GM21447 (cell line): ENCODE results near the gene TSPOAP1.
"Not testable (repeated sequence)": the region's sequence is repeated elsewhere in the genome, so short reads cannot be mapped to it uniquely, and the experiment has no call there.

ENCODE experiments used
- ATAC-seq: cut with Tn5 transposase; IDR thresholded peaks from one replicate; pipeline ENCODE4 v1.9.1; 2021; ENCODE audit not compliant: unreplicated experiment

Gene TSPOAP1

DNA sequence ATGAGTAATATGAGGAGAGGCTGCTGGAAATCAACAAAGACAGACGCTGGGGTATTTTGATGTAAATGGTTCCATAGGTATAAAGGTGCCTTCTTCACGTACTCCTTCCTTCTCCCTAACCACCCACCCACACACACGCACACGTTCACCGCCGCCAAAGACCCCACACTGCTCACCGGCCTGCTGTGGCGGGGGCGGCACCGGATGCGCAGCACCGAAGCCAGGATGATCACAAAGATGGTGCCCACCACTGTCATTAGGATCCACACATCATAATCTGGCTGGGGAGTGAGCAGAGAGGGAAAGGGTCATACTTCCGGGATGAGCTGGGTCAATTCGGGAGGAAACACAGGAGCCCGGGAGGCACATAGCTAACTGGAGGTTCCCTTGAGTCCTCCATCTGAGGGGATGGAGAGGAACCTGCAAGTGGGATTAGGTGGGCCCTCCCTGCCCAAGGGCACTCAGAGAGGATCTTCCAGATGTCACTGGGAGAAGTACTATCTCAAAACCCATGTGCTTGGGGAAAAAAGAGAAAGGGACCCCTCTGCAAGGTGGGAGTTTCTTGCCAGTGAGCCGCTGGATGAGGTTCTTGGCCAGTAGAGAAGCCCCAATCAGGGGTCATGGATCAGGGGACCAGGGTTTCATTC, 33.9 kb upstream of the TSPOAP1 start:
- no peak for ATAC-seq

DNA sequence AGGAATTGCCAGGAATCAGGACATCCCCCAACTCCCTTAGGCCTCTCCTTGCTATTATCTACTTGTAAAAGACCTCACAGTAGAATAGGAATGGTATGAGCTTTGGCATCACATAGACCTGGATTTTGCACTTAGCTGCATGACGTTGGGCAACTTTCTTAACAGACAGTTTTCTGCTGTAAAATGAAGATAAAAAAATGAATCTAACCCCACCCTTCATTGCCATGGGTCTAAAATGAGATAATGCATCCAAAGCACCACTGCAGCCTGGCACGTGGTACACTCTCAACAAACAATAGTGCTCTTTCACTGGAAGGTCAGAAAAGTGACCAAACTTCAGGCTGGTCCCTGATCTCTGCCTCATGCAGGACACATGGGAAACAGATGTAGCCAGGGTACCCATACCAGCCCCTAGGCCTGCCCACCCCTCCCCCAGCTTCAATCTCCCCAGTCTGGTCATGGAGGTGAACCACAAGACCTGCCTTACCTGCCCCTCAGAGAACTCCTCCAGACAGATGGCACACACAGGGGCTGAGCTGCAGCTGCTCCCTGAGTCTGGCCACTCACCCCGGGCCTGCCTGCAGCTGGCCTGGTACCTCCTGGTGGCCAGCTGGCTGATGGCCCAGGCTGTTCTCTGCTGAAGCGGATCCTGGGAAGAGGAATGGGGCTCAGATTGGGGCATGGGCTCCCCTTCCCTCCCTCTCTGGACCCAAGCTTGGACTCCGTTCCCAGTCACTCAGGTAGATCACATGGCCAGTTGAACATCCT, 31.9 kb upstream of the TSPOAP1 start:
- ATAC-seq, result no peak

DNA sequence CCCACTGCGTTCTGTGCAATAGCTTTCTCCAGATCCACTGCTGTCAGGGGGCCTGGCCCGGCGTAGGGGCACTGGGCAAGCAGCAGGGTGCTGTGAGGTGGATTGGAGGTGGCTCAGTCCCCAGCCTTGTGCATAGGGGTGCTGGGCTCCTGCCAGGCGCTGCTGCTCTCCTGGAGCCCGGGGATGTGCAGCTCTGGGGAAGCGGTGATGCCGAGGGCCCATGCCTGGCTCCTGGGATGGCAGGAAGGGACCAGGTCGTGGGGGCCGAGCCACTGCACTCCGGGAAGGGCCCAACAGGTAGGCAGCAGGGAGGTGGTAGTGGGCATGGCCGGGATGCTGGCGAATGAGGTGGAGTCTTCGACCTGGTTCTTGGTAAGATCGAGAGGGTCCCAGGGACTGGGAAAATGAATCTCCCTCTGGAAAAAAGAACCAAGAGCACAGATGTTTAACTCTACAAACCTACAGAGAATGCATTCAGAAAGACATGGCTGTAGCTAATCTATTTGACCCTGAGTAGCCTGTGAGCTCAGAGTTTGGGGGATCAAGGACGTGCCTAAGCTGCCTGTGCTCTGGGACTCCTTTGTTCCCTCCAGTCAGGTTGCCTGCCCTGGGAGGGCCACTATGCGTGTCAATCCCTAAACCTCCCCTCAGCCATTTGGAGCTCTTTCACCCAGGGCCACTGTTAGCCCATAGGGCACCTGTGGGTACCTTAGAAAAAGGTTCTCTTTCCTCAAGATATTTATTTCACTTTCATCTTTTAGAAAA, 30.0 kb upstream of the TSPOAP1 start:
- no peak for ATAC-seq

DNA sequence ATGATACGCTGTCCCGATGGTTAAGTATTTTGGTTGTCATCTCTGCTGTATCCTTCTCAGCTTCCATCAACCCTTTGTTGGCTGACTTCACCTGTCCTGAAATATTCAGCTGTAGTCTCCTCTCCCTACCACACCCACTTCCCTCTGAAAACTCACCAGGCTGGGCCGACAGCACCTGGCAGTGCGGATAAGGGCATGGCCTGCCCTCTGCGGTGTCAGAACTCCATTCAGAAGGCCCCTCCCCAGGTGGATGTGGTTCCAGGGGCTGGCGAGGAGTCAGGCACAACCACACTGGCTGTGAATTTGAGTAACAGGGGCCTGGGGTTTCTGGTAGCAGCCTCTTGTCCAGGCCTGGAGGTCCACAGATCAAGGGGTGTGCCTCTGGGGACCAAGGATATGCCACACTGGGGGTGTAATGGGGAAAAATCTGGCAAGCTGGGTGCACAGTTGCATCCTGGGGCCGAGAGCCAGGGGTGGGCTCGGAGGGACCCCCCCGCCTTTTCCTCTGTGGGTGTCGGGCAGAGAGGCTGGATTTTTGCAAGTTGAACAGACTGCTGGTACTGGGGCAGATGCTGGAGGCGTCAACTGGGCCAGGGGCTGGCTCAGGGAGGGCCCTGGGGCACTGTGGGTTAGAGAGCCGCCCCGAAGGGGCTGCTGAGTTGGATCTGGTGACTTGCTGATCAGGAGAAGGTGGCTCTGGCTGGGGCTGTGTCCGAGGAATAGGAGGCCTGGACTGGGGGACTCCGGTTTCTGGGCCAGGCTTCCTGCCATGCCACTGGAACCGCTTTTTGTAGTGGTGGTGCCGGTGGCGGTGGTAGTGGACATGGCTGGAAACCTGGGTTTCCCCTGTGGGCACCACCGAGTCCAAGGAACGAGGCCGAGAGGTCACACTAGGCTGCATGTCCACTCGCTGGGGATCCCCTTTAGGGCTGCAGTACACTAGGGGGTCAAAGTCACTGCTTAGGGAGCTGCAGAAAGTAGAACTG, 29.0 kb upstream of the TSPOAP1 start:
- no peak for ATAC-seq

DNA sequence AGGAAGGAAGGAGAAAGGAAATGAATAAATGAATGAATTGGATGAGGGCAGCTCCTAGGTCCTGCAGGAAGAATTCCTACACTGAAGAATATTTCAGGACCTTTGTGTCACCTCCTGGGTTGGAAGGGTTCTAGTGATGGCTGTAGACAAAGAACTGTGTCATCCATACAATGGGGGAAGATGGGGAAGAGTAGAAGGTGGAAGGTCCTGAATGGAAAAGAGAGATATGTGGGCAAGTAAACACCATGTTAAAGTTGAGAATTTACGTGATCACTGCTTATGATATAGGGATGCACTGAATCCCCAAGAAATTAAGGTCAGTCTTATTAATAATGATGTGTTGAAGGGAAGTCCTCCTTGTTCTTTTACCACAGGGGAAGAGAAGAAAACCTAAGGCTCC, 27.6 kb upstream of the TSPOAP1 start:
- no peak for ATAC-seq

DNA sequence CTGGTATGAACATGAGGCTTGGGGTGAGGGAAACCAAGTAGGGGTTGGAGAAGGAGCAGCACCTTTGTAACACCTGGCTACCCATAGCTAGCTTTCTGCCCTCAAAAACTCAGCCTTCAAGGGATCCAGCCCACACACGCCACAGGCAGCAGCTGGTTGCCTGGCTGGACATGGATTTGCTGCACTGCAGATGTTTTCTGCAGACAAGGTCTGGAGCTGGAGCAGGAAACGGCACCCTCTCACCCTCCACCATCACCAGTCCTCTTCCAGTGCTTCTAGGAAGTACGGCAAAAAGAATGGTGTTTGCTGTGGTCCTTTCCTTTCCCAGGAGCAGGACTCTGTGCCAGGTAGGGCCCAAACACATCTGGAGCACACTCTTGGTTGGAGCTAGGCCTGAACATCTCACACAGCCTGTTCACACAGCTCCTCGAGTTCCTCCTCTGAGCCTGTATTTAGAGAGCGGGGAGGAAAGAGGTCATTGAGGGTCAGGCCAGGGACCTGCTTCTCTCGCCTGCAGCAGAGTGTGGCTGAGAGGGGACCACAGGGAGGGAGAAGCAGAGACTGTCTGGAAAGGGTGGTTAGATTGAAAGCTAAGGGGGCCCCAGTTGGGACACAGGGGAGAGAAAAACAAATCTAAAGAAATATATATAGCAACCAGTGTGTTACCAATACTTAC, 26.1 kb upstream of the TSPOAP1 start:
- ATAC-seq, result no peak

DNA sequence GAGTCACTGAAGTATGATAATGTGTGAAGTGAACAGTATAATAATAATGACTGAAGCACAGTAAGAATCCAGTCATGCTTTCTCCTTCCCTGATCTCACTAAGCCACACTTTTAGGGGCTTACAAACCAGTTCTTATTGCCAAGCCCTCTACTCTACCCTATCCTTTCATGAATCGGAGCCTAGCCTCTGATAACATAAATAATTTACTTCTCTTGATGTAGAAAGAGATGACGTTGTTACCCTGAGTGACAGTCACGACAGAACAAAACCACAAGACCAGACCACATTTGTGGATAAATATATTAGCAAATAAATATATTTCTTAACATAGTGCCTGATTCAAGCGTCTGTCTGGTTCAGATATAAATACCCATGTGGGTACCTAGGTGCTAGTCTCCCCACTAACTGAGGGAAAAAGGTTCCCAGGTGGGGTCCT, 24.8 kb upstream of the TSPOAP1 start:
- ATAC-seq, result no peak

DNA sequence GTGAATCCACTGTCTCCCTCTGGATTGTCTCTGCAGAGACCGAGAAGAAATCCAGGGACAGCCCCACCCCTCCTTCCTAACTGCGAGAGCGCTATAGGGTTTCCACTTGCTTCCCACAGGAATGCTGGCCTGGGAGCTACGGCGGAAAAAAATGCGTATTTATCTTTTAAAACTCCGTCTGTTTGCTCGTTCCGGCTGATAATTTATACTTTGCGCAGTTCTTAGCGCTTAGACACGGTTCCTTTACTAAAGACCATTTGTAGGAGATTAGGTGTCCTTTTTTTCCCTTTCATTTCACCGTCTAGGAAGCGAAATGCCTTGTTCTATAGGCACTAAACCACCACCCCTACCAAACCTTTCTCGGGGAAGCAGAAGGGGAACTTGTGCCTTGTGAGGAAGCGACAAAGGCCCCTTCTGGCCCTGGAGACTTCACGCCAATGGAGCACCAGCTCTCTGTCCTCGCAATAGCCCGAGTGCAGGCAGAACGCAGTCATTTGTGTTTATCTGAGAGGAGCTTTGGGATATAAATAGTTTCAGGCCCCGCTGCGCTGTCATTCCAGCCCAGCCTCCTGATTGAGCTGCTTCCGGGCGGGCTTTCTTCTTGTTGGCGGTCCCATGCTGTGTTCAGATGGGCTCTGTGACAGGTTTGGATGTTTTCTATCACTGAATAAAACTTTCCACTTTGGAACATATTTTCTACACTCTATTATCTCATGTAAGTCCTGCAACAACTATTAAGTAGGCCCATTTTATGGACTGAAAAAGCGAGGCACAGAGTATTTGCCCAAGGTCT, 24.2 kb upstream of the TSPOAP1 start:
- ATAC-seq, result peak; percentile 18

DNA sequence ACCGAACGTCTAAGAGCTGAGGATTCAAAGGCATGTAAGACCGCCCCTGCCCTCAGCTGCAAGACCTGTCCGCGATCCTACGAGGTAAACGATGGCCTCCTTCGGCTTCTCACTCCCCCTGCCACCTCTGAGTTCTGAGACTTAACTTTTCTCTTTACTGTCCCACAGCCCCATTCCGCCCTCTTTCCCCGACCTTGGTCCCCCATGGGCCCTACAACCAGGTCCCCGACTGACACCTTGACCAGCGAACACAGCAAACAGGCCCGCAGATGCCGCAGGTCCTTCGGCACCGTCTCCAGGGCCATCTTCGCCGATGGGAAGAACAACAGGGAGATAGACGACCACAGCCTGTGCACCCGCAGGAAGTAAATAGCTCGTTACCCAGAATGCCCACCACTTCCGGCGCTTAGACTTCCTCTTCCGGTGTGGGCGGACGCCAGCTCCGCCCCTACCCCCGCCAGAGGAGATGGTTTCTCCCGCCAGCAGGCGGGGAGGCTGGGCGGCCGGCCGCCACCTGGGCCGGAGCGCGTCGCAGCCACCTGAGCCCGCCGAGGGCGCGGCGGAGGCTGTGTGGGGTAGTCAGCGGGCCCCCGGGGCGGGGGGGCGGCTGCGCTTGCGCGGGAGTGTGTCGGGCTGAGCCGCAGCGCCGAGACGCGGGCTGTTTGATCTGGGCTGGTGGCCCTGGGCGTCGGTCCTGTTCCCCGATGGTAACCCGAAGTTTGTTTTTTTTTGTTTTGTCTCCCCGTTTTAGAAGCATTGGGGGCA, 23.4 kb upstream of the TSPOAP1 start, which contains the start of gene SUPT4H1:
Gene SUPT4H1, minus strand, starts transcription at position 371 of the 765 bp plus-strand sequence. Its CDS starts 66 bp downstream, at position 305.
- peak; percentile 85 for ATAC-seq

DNA sequence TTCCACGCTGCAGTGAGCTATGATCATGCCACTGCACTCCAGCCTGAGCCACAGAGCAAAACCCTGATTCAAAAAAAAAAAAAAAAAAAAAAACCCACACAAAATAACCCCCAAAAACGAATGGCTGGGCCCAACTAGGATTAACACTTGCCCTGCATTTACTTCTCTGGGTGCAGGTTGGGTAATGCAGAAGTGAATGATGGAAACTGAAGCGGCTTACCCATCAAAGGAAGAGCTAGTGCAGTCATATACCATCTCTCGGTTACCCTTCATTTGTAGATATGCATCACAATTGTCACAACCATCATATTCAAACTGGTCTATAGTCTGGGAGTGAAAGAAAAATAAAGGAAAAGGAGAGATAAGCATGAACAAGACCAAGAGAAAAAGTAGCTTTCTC, 22.6 kb upstream of the TSPOAP1 start:
- ATAC-seq, result no peak

DNA sequence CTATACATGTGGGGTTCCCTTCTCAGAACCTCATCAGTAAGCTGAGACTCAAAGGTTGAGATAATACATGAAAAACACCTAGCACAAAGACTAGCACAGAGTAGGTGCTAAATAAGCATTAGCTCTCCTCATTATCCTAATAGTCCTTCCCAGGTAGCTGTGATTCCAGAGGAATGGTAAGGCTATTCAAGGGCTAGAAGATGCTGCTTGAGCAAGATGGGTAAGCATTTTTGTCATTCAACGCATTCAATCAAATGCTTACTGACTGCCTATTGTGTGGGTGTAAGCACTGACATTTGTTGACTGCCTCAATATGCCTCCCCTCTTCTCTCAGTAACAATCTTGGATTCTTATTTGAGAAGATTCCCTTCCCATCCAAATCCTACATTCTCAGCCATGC, 19.4 kb upstream of the TSPOAP1 start:
- ATAC-seq, result no peak

DNA sequence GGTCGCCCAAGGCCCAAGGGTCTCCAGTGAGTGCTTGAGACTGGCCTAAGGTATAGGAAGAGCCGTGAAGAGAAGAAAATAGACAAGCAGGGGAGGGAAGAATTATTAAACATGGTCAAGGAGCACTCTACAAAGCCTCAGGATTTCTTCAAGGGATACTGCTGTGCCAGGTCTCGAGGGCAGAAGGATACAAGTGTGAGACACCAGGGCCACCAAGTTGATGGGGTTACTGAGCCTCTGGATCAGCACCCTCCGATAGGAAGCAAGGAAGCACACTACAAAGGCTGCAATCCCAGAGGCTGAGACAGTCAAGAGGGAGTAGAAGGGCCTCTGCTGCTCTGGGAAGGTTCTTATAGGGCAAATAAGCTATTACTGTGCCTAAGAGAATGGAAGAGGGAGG, 16.9 kb upstream of the TSPOAP1 start:
- no peak for ATAC-seq

DNA sequence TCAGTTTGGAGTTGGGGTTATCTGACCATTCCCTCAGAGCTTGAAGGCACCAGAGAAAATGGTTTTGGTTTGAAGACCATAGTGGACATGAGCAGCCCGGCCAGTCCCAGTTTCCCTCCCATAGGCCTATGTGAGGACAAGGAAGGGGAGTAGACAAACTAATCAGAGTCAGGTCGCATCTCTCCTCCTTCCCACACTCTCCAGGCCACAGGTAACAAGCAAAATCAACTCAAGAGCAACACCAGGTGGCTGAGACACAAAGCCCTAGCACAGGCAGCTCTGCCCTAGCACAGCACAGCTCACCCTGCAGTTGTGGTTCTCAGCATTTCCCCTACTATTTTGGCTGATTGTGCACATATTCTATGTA, 16.2 kb upstream of the TSPOAP1 start:
- ATAC-seq, result peak; percentile 64

DNA sequence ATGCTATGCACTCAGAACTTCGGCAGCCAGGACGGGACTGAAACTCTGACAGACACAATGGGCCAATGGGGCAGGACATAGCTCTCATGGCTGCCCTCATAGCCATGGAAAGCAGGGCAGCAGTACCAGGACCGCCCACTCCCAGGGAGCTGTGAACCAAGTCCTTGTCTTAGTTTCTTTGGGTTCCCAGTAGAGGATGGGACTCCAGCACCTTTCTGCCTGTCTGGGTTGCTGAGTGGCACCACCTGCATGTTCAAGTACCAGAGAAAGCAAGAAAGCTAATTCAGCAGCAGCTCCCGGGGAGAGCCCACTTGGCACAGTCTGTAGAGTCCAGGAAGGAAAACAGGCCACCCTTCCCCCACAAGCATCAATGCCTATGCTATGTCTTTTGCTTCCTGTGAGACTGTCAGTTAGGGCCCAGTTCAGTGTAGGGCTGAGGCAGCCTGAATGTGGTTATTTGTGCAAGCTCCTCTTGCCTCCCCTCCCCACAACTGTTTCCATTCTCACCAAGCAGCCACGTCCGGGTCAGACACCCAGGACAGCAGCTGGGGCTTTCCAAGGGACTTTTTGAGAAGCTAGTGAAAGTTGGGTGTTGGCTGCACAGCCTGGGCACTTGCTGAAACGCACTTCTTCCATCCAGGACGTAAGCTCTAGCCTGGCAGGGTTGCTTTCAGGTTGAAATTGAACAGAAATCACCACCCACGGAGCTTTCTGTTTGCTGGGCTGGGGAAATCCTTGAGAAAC, 15.6 kb upstream of the TSPOAP1 start:
- ATAC-seq, result peak; percentile 85

DNA sequence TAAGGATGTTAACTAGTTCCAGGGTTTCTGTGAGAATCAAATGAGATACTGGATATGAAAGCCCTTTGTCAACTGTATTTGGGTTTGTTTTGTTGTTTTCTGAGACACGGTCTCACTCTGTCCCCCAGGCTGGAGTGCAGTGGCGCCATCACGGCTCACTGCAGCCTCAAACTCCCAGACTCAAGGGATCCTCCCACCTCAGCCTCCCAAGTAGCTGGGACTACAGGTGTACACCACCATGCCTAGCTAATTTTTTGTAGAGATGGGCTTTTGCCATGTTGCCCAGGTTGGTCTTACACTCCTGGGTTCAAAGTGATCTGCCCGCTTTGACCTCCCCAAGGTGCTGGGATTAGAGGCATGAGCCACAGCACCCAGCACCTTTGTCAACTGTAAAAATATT, 14.5 kb upstream of the TSPOAP1 start:
- no peak for ATAC-seq

DNA sequence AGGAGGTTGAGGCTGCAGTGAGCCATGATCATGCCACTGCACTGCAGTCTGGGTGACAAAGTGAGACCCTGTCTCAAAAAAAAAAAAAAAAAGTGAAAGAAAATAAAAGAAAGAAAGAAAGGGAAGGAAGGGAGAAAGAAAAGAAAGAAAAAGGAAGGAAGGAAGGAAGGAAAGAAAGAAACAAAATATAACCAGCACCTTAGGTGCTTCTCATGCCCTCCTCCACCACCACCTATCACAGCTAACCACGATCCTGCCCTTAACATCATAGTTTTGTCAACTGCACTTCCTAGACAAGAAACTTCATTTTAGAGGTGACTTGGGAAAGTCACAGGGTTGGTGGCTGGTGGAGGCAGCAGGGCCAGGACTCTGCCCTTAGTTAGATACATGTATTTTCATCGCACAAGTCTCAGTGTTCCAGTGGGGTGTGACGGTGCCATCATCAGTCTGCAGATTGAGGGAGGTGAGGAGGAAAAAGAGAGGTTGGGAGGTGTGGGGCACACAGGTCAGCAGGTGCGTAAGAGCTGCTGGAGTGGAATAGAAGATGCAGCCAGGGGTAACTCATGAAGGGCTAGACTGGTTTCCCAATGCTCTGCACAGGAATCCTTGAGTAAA, 13.4 kb upstream of the TSPOAP1 start:
- ATAC-seq, result no peak

DNA sequence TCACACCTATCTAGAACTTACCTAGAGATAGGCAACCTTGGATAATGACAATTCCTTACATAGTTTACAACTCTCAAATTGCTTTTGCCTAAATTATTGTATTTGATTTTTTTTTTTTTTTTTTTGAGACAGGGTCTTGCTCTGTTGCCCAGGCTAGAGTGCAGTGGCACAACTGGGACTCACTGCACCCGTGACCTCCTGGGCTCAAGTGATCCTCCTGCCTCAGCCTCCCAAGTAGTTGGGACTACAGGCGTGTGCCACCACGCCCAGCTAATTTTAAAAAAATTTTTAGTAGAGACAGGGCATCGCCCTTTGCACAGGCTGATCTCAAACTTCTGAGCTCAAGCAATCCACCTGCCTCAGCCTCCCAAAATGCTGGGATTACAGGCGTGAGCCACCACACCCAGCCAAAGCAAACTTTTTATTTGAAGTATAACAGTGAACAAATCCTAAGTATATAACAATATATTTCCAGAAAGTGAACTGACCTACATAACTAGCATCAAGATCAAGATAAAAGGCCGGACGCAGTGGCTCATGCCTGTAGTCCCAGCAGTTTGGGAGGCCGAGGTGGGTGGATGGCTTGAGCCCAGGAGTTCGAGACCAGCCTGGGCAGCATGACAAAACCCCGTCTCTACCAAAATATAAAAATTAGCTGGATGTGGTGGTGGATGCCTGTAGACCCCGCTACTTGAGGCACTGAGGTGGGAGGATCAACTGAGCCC, 12.7 kb upstream of the TSPOAP1 start:
- not testable (repeated sequence) for ATAC-seq
